ENCODE results near the gene TMEM156.
"Not testable (repeated sequence)": the region's sequence is repeated elsewhere in the genome, so short reads cannot be mapped to it uniquely, and the experiment has no call there.

The TMEM156 gene

GRCh38 chr4:39031590-39032020, 604 bp downstream of the TMEM156 start:
- H2AK5ac ChIP-seq (ENCODE audit: low read length); H4K5ac ChIP-seq (ENCODE audit: low read length); H2BK5ac ChIP-seq (ENCODE audit: low read length); H3K79me1 ChIP-seq (ENCODE audit: low read length); H3K56ac ChIP-seq (ENCODE audit: low read length); H2BK120ac ChIP-seq (ENCODE audit: low read depth, low read length); H3K18ac ChIP-seq (ENCODE audit: low read length); DNase-seq; H3K27me3 ChIP-seq (ENCODE audit: insufficient read depth, low read length, poor library complexity); H3K4ac ChIP-seq (ENCODE audit: low read depth, low read length); H3K4me2 ChIP-seq (ENCODE audit: low read length); H3K4me3 ChIP-seq (ENCODE audit: low read length); H3K36me3 ChIP-seq (ENCODE audit: control insufficient read depth, insufficient read depth, low read length); H3K9ac ChIP-seq (ENCODE audit: low read length); H2BK15ac ChIP-seq (replicated peaks; ENCODE audit: low read depth); H3K79me2 ChIP-seq (ENCODE audit: control insufficient read depth, insufficient read depth, low read length); H3K4me1 ChIP-seq (ENCODE audit: control insufficient read depth, low read depth, low read length); H3K27ac ChIP-seq (ENCODE audit: low read depth, low read length); H3K23ac ChIP-seq (ENCODE audit: low read length); H4K8ac ChIP-seq (ENCODE audit: low read depth, low read length): not testable (repeated sequence)
- no CpG with 5 or more reads among the region's 6 CpGs for WGBS (ENCODE audit: extremely low coverage, insufficient coverage, low lambda C conversion rate)

GRCh38 chr4:39030725-39031124, 1.5 kb downstream of the TMEM156 start:
- WGBS (ENCODE audit: extremely low coverage, insufficient coverage, low lambda C conversion rate) = no CpG with 5 or more reads among the region's 3 CpGs
- no peak overlapping the region for H3K18ac ChIP-seq (ENCODE audit: low read length)
- no peak overlapping the region for H2BK5ac ChIP-seq (ENCODE audit: low read length)
- no peak overlapping the region for H4K8ac ChIP-seq (ENCODE audit: low read depth, low read length)
- H3K4me3 ChIP-seq (ENCODE audit: low read length) = no peak overlapping the region
- no peak overlapping the region for H2AK5ac ChIP-seq (ENCODE audit: low read length)
- H4K5ac ChIP-seq (ENCODE audit: low read length) = no peak overlapping the region
- H3K27me3 ChIP-seq (ENCODE audit: insufficient read depth, low read length, poor library complexity) = no peaks in the 10 kb centered on the region
- H3K23ac ChIP-seq (ENCODE audit: low read length) = no peak overlapping the region
- H3K79me2 ChIP-seq (ENCODE audit: control insufficient read depth, insufficient read depth, low read length) = no peaks in the 10 kb centered on the region
- no peak overlapping the region for H2BK120ac ChIP-seq (ENCODE audit: low read depth, low read length)
- no peak overlapping the region for H3K56ac ChIP-seq (ENCODE audit: low read length)
- no peak overlapping the region for H3K4me2 ChIP-seq (ENCODE audit: low read length)
- H2BK15ac ChIP-seq (replicated peaks; ENCODE audit: low read depth) = no peak overlapping the region
- no peak overlapping the region for H3K27ac ChIP-seq (ENCODE audit: low read depth, low read length)
- H3K36me3 ChIP-seq (ENCODE audit: control insufficient read depth, insufficient read depth, low read length) = no peaks in the 10 kb centered on the region
- H3K4ac ChIP-seq (ENCODE audit: low read depth, low read length) = no peak overlapping the region
- no peak for DNase-seq
- H3K9ac ChIP-seq (ENCODE audit: low read length) = no peak overlapping the region
- H3K79me1 ChIP-seq (ENCODE audit: low read length) = no peaks in the 10 kb centered on the region
- no peaks in the 10 kb centered on the region for H3K4me1 ChIP-seq (ENCODE audit: control insufficient read depth, low read depth, low read length)

GRCh38 chr4:39029752-39030694, 2.2 kb downstream of the TMEM156 start:
- Histone ChIP-seq H3K27me3 (ENCODE audit: insufficient read depth, low read length, poor library complexity) (no peaks in the 10 kb centered on the region), H3K4ac (ENCODE audit: low read depth, low read length) (no peak overlapping the region), H3K27ac (ENCODE audit: low read depth, low read length) (no peak overlapping the region), H3K4me3 (ENCODE audit: low read length) (no peak overlapping the region), H2BK5ac (ENCODE audit: low read length) (no peak overlapping the region), H2BK120ac (ENCODE audit: low read depth, low read length) (no peak overlapping the region), H2AK5ac (ENCODE audit: low read length) (no peak overlapping the region), H3K79me1 (ENCODE audit: low read length) (no peaks in the 10 kb centered on the region), H2BK15ac (replicated peaks; ENCODE audit: low read depth) (no peak overlapping the region), H3K4me1 (ENCODE audit: control insufficient read depth, low read depth, low read length) (no peaks in the 10 kb centered on the region), H4K8ac (ENCODE audit: low read depth, low read length) (no peak overlapping the region), H3K36me3 (ENCODE audit: control insufficient read depth, insufficient read depth, low read length) (no peaks in the 10 kb centered on the region), H3K56ac (ENCODE audit: low read length) (no peak overlapping the region), H3K79me2 (ENCODE audit: control insufficient read depth, insufficient read depth, low read length) (no peaks in the 10 kb centered on the region), H3K4me2 (ENCODE audit: low read length) (no peak overlapping the region), H3K18ac (ENCODE audit: low read length) (no peak overlapping the region), H4K5ac (ENCODE audit: low read length) (no peak overlapping the region), H3K9ac (ENCODE audit: low read length) (no peak overlapping the region), H3K23ac (ENCODE audit: low read length) (no peak overlapping the region)
- no peak for DNase-seq

GRCh38 chr4:39026096-39026495, 6.1 kb downstream of the TMEM156 start:
- Histone ChIP-seq H3K27ac (ENCODE audit: low read depth, low read length) (no peak overlapping the region), H4K5ac (ENCODE audit: low read length) (no peak overlapping the region), H3K79me2 (ENCODE audit: control insufficient read depth, insufficient read depth, low read length) (no peaks in the 10 kb centered on the region), H3K9ac (ENCODE audit: low read length) (no peak overlapping the region), H3K4me1 (ENCODE audit: control insufficient read depth, low read depth, low read length) (no peaks in the 10 kb centered on the region), H3K79me1 (ENCODE audit: low read length) (no peaks in the 10 kb centered on the region), H3K4me3 (ENCODE audit: low read length) (no peak overlapping the region), H3K36me3 (ENCODE audit: control insufficient read depth, insufficient read depth, low read length) (no peaks in the 10 kb centered on the region), H3K18ac (ENCODE audit: low read length) (no peak overlapping the region), H3K4me2 (ENCODE audit: low read length) (no peak overlapping the region), H3K4ac (ENCODE audit: low read depth, low read length) (no peak overlapping the region), H3K23ac (ENCODE audit: low read length) (no peak overlapping the region), H2BK15ac (replicated peaks; ENCODE audit: low read depth) (no peak overlapping the region), H2AK5ac (ENCODE audit: low read length) (no peak overlapping the region), H3K27me3 (ENCODE audit: insufficient read depth, low read length, poor library complexity) (no peaks in the 10 kb centered on the region), H2BK5ac (ENCODE audit: low read length) (no peak overlapping the region), H3K56ac (ENCODE audit: low read length) (no peak overlapping the region), H4K8ac (ENCODE audit: low read depth, low read length) (no peak overlapping the region), H2BK120ac (ENCODE audit: low read depth, low read length) (no peak overlapping the region)
- no peak for DNase-seq

GRCh38 chr4:39025552-39026085, 6.6 kb downstream of the TMEM156 start:
- no peaks in the 10 kb centered on the region for H3K79me1 ChIP-seq (ENCODE audit: low read length)
- H3K36me3 ChIP-seq (ENCODE audit: control insufficient read depth, insufficient read depth, low read length) = no peaks in the 10 kb centered on the region
- H2AK5ac ChIP-seq (ENCODE audit: low read length) = no peak overlapping the region
- H2BK15ac ChIP-seq (replicated peaks; ENCODE audit: low read depth) = no peak overlapping the region
- H3K56ac ChIP-seq (ENCODE audit: low read length) = no peak overlapping the region
- DNase-seq = no peak
- no peak overlapping the region for H3K18ac ChIP-seq (ENCODE audit: low read length)
- H3K4me1 ChIP-seq (ENCODE audit: control insufficient read depth, low read depth, low read length) = no peaks in the 10 kb centered on the region
- no peak overlapping the region for H2BK120ac ChIP-seq (ENCODE audit: low read depth, low read length)
- no peaks in the 10 kb centered on the region for H3K27me3 ChIP-seq (ENCODE audit: insufficient read depth, low read length, poor library complexity)
- no peak overlapping the region for H3K9ac ChIP-seq (ENCODE audit: low read length)
- H3K27ac ChIP-seq (ENCODE audit: low read depth, low read length) = no peak overlapping the region
- no peak overlapping the region for H3K4me2 ChIP-seq (ENCODE audit: low read length)
- H3K4ac ChIP-seq (ENCODE audit: low read depth, low read length) = no peak overlapping the region
- H2BK5ac ChIP-seq (ENCODE audit: low read length) = no peak overlapping the region
- H3K79me2 ChIP-seq (ENCODE audit: control insufficient read depth, insufficient read depth, low read length) = no peaks in the 10 kb centered on the region
- no peak overlapping the region for H3K23ac ChIP-seq (ENCODE audit: low read length)
- WGBS (ENCODE audit: extremely low coverage, insufficient coverage, low lambda C conversion rate) = no CpG with 5 or more reads among the region's 4 CpGs
- H3K4me3 ChIP-seq (ENCODE audit: low read length) = no peak overlapping the region
- H4K5ac ChIP-seq (ENCODE audit: low read length) = no peak overlapping the region
- no peak overlapping the region for H4K8ac ChIP-seq (ENCODE audit: low read depth, low read length)

Measured in mesendoderm (in vitro differentiated cells).